Activated CD4-positive, alpha-beta T cell treated with anti-CD3 and anti-CD28 coated beads, Interleukin-2, amount 50 U/mL, for 24 hours (primary cell): ENCODE measurements around the gene ADD2.
"Not testable (repeated sequence)": the region's sequence is repeated elsewhere in the genome, so short reads cannot be mapped to it uniquely, and the experiment has no call there.

Experiments used
- DNase-seq, 2 donors: peaks; one replicate each; pipeline ENCODE4 v3.0.0-alpha.2; 2020; ENCODE audit warnings: low read depth in 1 of 2, low spot score in 1 of 2

The ADD2 gene, protein sequence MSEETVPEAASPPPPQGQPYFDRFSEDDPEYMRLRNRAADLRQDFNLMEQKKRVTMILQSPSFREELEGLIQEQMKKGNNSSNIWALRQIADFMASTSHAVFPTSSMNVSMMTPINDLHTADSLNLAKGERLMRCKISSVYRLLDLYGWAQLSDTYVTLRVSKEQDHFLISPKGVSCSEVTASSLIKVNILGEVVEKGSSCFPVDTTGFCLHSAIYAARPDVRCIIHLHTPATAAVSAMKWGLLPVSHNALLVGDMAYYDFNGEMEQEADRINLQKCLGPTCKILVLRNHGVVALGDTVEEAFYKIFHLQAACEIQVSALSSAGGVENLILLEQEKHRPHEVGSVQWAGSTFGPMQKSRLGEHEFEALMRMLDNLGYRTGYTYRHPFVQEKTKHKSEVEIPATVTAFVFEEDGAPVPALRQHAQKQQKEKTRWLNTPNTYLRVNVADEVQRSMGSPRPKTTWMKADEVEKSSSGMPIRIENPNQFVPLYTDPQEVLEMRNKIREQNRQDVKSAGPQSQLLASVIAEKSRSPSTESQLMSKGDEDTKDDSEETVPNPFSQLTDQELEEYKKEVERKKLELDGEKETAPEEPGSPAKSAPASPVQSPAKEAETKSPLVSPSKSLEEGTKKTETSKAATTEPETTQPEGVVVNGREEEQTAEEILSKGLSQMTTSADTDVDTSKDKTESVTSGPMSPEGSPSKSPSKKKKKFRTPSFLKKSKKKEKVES

GRCh38 chr2:70767699-70768589, at the start of gene ADD2:
Gene ADD2 (minus strand): TSS chr2:70768200. CDS start chr2:70706408, 61,792 bp downstream.
- DNase-seq, result peak in 1 of 2 donors; percentile 25

GRCh38 chr2:70817284-70817954, 49.4 kb upstream of the ADD2 start:
- DNase-seq, result no peak

DNA sequence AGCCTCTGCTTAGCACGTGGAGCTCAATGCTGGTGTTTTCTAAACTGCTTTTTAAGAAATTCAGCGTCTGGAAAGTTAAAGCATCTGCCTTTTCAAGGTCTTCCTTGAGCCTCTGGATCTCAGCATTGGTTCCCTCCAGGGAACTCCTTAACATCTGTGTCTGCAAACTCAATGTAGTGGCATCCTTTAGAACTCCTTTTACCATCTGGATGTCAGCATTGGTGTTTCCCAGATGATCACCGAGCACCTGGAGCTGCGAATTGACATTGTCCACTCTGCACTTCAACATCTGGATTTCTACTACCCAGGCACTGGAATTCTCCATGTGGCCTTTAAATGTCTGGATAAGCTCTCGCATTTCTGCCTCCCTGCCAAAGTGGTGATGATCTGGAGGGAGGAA, 48.7 kb upstream of the ADD2 start:
- DNase-seq, result no peak

GRCh38 chr2:70808983-70809958, 41.3 kb upstream of the ADD2 start:
- no peak for DNase-seq

GRCh38 chr2:70807828-70808118, 39.8 kb upstream of the ADD2 start:
- DNase-seq, result no peak

- no peak for DNase-seq
Observed at GRCh38 chr2:70807102-70807827, 39.3 kb upstream of the ADD2 start.

DNA sequence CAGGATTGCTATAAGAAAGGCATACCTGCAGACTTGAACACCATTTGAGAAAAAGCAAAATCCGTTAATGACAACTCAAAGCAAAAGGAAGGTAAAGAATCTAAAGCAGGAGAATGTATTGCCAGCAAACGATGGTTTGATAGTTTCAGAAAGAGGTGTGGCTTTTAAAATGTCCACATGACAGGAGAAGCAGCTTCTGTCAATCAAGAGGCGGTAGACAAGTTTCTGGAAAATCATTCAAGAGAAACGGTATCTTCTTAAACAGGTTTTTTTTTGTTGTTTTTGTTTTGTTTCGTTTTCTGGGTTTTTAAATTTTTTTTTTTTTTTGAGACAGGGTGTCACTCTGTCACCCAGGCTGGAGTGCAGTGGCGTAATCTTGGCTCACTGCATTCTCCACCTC, 38.6 kb upstream of the ADD2 start:
- no peak for DNase-seq

DNA sequence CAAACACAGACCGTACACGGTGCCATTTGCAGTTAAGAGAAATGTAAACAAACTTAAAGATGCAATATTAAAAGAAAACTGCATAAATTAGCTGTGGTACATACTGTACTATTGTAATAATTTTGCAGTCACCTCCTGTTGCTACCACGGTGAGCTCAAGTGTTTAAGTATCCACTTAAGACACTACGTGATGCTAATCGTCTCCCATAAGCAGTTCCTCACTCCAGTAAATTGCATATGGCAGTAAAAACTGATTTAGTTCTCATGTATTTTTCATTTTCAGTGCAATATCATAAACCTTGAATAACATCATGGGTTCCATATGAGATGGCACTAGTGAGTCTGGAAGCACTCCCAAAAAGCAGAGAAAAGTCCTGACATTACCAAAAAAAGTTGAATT, 38.0 kb upstream of the ADD2 start:
- DNase-seq, result no peak

- no peak for DNase-seq
Observed at GRCh38 chr2:70801607-70802263, 33.7 kb upstream of the ADD2 start.

DNA sequence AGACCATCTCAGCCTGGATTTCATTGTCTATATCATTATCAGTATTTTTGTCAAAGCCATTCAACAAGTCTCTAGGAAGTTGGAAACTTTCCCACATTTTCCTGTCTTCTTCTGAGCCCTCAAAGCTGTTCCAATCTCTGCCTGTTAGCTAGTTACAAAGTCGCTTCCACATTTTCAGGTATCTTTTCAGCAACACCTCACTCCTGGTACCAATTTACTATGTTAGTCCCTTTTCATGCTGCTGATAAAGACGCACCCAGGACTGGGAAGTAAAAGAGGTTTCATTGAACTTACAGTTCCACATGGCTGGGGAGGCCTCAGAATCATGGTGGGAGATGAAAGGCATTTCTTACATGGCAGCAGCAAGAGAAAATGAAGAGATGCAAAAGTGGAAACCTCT, 31.7 kb upstream of the ADD2 start:
- no peak for DNase-seq

GRCh38 chr2:70797996-70798395, 30.0 kb upstream of the ADD2 start:
- not testable (repeated sequence) for DNase-seq

DNA sequence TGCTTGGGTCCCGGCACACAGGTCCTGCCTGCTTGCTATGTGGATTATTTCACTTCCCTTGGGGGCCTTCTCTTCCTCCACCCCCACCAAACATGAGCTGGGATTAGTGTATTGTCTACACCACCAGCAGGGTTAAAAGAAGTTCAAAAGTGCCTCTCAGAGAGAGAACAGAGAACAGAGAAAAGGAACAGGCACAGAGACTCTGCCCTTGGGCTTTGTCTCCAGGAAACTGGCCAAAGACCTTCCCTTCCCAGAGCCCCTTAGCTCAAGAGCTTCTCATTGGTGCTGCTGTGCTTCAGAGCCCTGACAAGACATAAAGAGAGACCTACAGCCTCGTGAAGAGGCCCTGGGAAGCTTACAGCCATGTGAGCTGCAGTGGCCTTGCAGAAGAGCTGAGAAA, 29.5 kb upstream of the ADD2 start:
- no peak for DNase-seq

GRCh38 chr2:70796262-70796661, 28.3 kb upstream of the ADD2 start:
- no peak for DNase-seq

GRCh38 chr2:70795164-70795995, 27.4 kb upstream of the ADD2 start:
- DNase-seq, result no peak

- no peak for DNase-seq
Observed at GRCh38 chr2:70793450-70793849, 25.4 kb upstream of the ADD2 start.

GRCh38 chr2:70790136-70790828, 22.3 kb upstream of the ADD2 start, which contains the start of gene FIGLA:
Gene FIGLA (minus strand): TSS chr2:70790643. CDS start chr2:70790638, 5 bp downstream.
- no peak for DNase-seq
